ENCODE results near the gene WDTC1.

Gene WDTC1

GRCh38 chr1:27332536-27333281, 98.3 kb downstream of the WDTC1 start:
- FAIRE-seq (no peak), DNase-seq (ENCODE audit: insufficient read length, low spot score) (peak; percentile 51)

- no peak for FAIRE-seq
Observed at GRCh38 chr1:27333717-27334279, 99.4 kb downstream of the WDTC1 start.

GRCh38 chr1:27335506-27336422, 101.3 kb downstream of the WDTC1 start:
- no peak for DNase-seq (ENCODE audit: insufficient read length, low spot score)
- no peak for FAIRE-seq

More at GRCh38 chr1:27333717-27334279, 99.4 kb downstream of the WDTC1 start:
- DNase-seq (ENCODE audit: insufficient read length, low spot score) = no peak

- FAIRE-seq (no peak), DNase-seq (ENCODE audit: insufficient read length, low spot score) (no peak)
Observed at GRCh38 chr1:27336756-27337155, 102.3 kb downstream of the WDTC1 start.

GRCh38 chr1:27338751-27339150, 104.3 kb downstream of the WDTC1 start:
- DNase-seq (ENCODE audit: insufficient read length, low spot score) (no peak), FAIRE-seq (no peak)

- FAIRE-seq (no peak), DNase-seq (ENCODE audit: insufficient read length, low spot score) (no peak)
Observed at GRCh38 chr1:27339213-27339612, 104.8 kb downstream of the WDTC1 start.

GRCh38 chr1:27341525-27342252, 107.3 kb downstream of the WDTC1 start, which contains the start of gene SYTL1:
Gene SYTL1 (plus strand): TSS chr1:27342022. CDS start chr1:27345335, 3,313 bp downstream.
- FAIRE-seq = no peak
- DNase-seq (ENCODE audit: insufficient read length, low spot score) = peak; percentile 80

GRCh38 chr1:27342391-27342777, 108.0 kb downstream of the WDTC1 start:
- DNase-seq (ENCODE audit: insufficient read length, low spot score) (no peak), FAIRE-seq (no peak)

- FAIRE-seq (no peak), DNase-seq (ENCODE audit: insufficient read length, low spot score) (no peak)
Observed at GRCh38 chr1:27342778-27343638, 108.6 kb downstream of the WDTC1 start.

GRCh38 chr1:27343639-27344025, 109.2 kb downstream of the WDTC1 start:
- FAIRE-seq = no peak
- DNase-seq (ENCODE audit: insufficient read length, low spot score) = no peak

- FAIRE-seq (no peak), DNase-seq (ENCODE audit: insufficient read length, low spot score) (no peak)
Observed at GRCh38 chr1:27345272-27345671, 110.8 kb downstream of the WDTC1 start.

GRCh38 chr1:27346357-27346756, 111.9 kb downstream of the WDTC1 start:
- FAIRE-seq = no peak
- DNase-seq (ENCODE audit: insufficient read length, low spot score) = no peak

GRCh38 chr1:27346991-27347624, 112.7 kb downstream of the WDTC1 start:
- FAIRE-seq = no peak

GRCh38 chr1:27348861-27349783, 114.7 kb downstream of the WDTC1 start:
- DNase-seq (ENCODE audit: insufficient read length, low spot score) = peak; percentile 60

More at GRCh38 chr1:27346991-27347624, 112.7 kb downstream of the WDTC1 start:
- no peak for DNase-seq (ENCODE audit: insufficient read length, low spot score)

GRCh38 chr1:27349784-27350662, 115.6 kb downstream of the WDTC1 start:
- FAIRE-seq (peak; percentile 80), DNase-seq (ENCODE audit: insufficient read length, low spot score) (peak; percentile 57)

More at GRCh38 chr1:27348861-27349783, 114.7 kb downstream of the WDTC1 start:
- FAIRE-seq = no peak

- FAIRE-seq (no peak), DNase-seq (ENCODE audit: insufficient read length, low spot score) (no peak)
Observed at GRCh38 chr1:27350663-27351540, 116.5 kb downstream of the WDTC1 start.
